Measurements from ENCODE around the gene ADSS1. TPM values are rescaled to one million over a fixed set of nuclear protein-coding genes. Genes with fewer than 3 reads are reported as not detected.

ADSS1 gene
- total RNA-seq, 4 donors from 2014 or later = 5.1 to 32.2 (median 8.8) TPM

DNA sequence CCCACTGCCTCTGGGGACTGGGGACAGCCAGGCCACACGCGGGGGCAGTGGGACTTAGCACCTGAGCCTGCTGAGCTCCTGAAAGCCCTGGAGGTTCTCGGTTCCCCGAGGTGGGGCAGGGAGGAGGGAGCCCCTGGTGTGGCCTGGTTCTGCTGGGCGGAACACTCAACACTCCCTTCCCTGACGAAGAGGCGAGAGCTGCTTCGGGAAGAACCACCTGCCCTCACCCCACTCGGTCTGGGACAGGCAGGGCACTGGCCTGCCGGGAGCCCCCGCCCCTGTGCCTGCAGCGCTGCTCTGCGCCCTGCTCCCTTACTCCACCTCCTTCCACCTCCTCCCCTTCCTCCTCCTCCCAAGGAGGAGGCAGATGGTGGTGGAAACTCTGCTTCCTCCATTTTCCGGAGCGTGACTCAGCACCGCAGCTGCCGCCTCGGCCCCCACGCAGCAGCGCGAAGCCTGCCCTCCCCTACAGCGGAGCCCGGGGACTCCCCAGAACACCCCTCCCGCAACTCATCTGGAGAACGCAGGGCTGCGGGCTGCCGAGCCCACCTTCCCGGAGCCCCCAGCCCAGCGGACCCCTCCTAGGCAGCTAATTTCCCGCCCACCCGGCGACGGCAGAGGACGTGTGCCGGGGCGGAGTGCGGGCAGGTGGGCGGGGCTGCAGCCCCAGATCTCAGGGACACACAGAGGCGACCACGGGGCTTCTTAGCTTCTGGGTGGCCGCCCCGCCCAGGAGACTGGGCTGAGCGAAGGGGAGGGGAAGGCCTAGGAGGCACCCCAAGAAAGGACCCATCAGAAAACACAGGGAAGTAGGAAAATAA, 46.3 kb upstream of the ADSS1 start:
- Histone ChIP-seq H3K4me3 (peak overlapping the region; percentile 47 to 62), H3K27me3 (no peaks in the 10 kb centered on the region), H3K9me3 (no peaks in the 10 kb centered on the region), H3K4me1 (peaks cover 0 to 61% (median 55%) of the 10 kb centered on the region in 3 donors), H3K36me3 (no peaks in the 10 kb centered on the region), H3K27ac (peak overlapping the region; percentile 80 to 93 (median 90))
- WGBS, 2 donors (ENCODE audit: low coverage in 1 of 2) = 0% methylated on average over 6 of the region's 43 CpGs
- TF ChIP-seq CTCF (IDR thresholded peaks at IDR 0.05) = no peak
- TF ChIP-seq POLR2A (IDR thresholded peaks at IDR 0.05) = peak; percentile 55 to 74
- peak; percentile 78 for TF ChIP-seq POLR2AphosphoS5 (IDR thresholded peaks at IDR 0.05)
- peak; percentile 25 for TF ChIP-seq EP300 (IDR thresholded peaks at IDR 0.05)
- ATAC-seq = peak; percentile 79

DNA sequence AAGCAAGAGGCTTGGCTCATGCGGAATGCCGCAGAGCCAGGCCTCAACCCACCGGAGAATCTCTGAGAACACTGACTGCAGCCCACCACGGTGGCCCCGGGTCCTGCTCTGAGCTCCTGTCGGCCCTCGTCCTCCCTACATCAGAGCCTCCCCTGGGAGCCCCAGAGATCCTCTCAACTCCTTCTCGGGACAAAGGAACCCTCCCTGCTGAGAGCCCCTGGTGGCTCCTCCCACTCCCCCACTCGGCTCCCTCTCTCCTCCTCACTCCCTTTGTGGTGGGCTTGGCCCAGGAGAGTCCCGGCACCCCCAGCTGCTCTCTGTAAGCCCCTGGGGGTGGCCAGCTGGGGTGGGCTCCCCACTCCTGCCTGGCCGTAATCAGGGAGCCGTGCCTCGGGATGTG, 45.7 kb upstream of the ADSS1 start:
- Histone ChIP-seq H3K27me3 (no peaks in the 10 kb centered on the region), H3K9me3 (no peaks in the 10 kb centered on the region), H3K27ac (peak overlapping the region; percentile 80 to 93 (median 90)), H3K4me1 (peaks cover 0 to 67% (median 56%) of the 10 kb centered on the region in 3 donors), H3K4me3 (peak overlapping the region; percentile 47 to 62), H3K36me3 (no peaks in the 10 kb centered on the region)
- 10 to 39% methylated on average over 3 to 8 of the region's 13 CpGs for WGBS, 2 donors (ENCODE audit: low coverage in 1 of 2)
- no peak for ATAC-seq
- TF ChIP-seq CTCF (IDR thresholded peaks at IDR 0.05) (no peak), EP300 (IDR thresholded peaks at IDR 0.05) (no peak), POLR2AphosphoS5 (IDR thresholded peaks at IDR 0.05) (no peak), POLR2A (IDR thresholded peaks at IDR 0.05) (no peak)

DNA sequence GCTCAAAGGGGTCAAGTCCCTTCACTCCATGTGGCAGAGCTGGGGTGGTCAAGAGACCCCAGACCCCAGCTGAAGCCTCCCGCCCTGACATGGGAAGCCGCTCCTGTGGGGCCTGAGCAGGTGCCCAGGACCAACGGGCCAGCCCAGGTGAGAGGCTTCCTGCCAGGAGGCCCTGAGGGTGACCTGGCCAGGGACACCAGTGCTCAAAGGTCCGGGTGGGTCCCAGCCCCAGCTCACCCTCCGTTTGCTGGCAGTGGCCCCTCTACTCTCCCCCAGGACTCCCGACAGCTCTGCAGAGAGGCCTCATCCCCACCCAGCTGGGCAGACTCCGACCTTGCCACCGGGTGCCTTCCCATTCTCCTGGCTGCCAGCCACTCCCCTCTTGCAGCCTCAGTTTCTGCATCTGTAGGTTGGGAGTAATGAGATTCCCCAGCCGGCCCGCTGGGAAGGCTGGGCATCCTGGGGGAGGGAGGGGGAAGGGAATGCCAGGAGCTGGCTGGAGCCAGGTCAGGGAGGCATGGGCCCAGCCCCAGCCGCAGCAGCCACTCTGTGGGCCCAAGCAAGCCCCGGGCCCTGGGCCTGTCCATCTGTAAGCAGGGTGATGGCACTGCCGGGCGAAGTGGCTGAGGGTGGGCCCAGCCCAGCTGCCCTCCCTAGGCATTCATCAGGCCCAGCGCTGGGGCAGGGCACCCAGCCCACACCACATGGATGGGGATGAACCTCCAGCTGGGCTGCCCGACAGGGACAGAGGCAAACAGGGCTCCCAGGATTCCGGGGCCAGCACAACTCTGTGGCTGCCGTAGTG, 44.9 kb upstream of the ADSS1 start:
- WGBS, 2 donors (ENCODE audit: low coverage in 1 of 2) = no CpG with 5 or more reads among the region's 18 CpGs
- no peak for TF ChIP-seq EP300 (IDR thresholded peaks at IDR 0.05)
- no peak for TF ChIP-seq CTCF (IDR thresholded peaks at IDR 0.05)
- no peak for TF ChIP-seq POLR2AphosphoS5 (IDR thresholded peaks at IDR 0.05)
- TF ChIP-seq POLR2A (IDR thresholded peaks at IDR 0.05) = no peak
- Histone ChIP-seq H3K27ac (peak overlapping the region; percentile 80 to 93 (median 90)), H3K9me3 (no peaks in the 10 kb centered on the region), H3K36me3 (no peaks in the 10 kb centered on the region), H3K4me1 (peaks cover 0 to 67% (median 56%) of the 10 kb centered on the region in 3 donors), H3K27me3 (no peaks in the 10 kb centered on the region), H3K4me3 (peak overlapping the region in 1 of 2 donors; percentile 62)
- ATAC-seq = no peak

GRCh38 chr14:104680056-104680805, 43.8 kb upstream of the ADSS1 start:
- H3K36me3 ChIP-seq = no peaks in the 10 kb centered on the region
- H3K27ac ChIP-seq = peak overlapping the region; percentile 7 to 93 (median 82)
- H3K4me3 ChIP-seq = no peak overlapping the region
- TF ChIP-seq CTCF (IDR thresholded peaks at IDR 0.05) = no peak
- no peak for TF ChIP-seq POLR2AphosphoS5 (IDR thresholded peaks at IDR 0.05)
- no peak for TF ChIP-seq POLR2A (IDR thresholded peaks at IDR 0.05)
- no peak for TF ChIP-seq EP300 (IDR thresholded peaks at IDR 0.05)
- H3K27me3 ChIP-seq = no peaks in the 10 kb centered on the region
- no peaks in the 10 kb centered on the region for H3K9me3 ChIP-seq
- peaks cover 0 to 67% (median 56%) of the 10 kb centered on the region in 3 donors for H3K4me1 ChIP-seq
- WGBS, 2 donors (ENCODE audit: low coverage in 1 of 2) = 75 to 92% methylated on average over 2 to 4 of the region's 21 CpGs
- ATAC-seq = no peak
